ENCODE data around the gene PCTP.

Gene PCTP

GRCh38 chr17:55727920-55728319, 22.9 kb upstream of the PCTP start:
- no peak for DNase-seq (ENCODE audit: low read depth)
- no peak for TF ChIP-seq CTCF (IDR thresholded peaks at IDR 0.05; ENCODE audit: low read depth, low read length, missing control alignments)
- H3K4me3 ChIP-seq (ENCODE audit: low read depth, low read length): no peak overlapping the region

DNA sequence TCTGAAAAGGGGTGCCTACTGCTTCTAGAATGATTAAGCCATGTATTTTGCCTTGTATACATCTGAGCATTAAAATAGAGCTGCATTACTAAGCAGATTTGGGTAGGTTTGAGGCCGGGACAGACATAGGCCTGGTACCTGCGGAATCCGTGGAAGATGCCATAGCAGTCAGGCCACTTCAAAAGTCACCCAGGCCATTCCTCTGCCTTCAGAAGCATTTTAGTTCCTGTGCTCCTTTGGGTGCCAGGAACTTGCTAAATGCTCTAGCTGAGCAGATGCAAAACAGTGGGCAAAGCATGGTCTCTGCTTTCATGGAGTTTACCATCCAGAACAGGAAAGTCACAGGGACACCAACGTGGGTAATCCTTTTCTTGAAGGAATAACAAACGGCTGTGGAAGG, 22.5 kb upstream of the PCTP start:
- TF ChIP-seq CTCF (IDR thresholded peaks at IDR 0.05; ENCODE audit: low read depth, low read length, missing control alignments): no peak
- no peak for DNase-seq (ENCODE audit: low read depth)
- no peak overlapping the region for H3K4me3 ChIP-seq (ENCODE audit: low read depth, low read length)

GRCh38 chr17:55728833-55729232, 22.0 kb upstream of the PCTP start:
- no peak for DNase-seq (ENCODE audit: low read depth)
- no peak overlapping the region for H3K4me3 ChIP-seq (ENCODE audit: low read depth, low read length)
- TF ChIP-seq CTCF (IDR thresholded peaks at IDR 0.05; ENCODE audit: low read depth, low read length, missing control alignments): no peak

DNA sequence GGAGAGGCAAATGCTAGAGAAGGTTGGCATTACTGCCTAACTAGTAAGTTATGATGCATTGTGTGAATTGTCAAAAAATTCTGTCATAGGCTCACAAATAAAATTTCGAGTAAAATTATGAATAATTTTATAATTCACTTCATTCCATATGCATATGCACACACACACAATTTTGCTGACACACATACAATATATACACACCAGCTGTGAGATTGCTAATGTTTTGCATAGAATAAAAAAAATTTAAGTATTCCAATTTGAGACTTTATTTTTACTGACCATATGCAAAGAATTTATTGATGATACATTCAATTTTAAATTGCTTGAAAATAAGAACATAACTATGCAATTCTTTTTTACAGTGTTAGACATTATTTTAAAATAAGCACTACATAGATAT, 21.4 kb upstream of the PCTP start:
- TF ChIP-seq CTCF (IDR thresholded peaks at IDR 0.05; ENCODE audit: low read depth, low read length, missing control alignments): no peak
- no peak overlapping the region for H3K4me3 ChIP-seq (ENCODE audit: low read depth, low read length)
- no peak for DNase-seq (ENCODE audit: low read depth)

GRCh38 chr17:55730380-55730779, 20.5 kb upstream of the PCTP start:
- DNase-seq (ENCODE audit: low read depth): no peak
- no peak for TF ChIP-seq CTCF (IDR thresholded peaks at IDR 0.05; ENCODE audit: low read depth, low read length, missing control alignments)
- H3K4me3 ChIP-seq (ENCODE audit: low read depth, low read length): no peak overlapping the region

DNA sequence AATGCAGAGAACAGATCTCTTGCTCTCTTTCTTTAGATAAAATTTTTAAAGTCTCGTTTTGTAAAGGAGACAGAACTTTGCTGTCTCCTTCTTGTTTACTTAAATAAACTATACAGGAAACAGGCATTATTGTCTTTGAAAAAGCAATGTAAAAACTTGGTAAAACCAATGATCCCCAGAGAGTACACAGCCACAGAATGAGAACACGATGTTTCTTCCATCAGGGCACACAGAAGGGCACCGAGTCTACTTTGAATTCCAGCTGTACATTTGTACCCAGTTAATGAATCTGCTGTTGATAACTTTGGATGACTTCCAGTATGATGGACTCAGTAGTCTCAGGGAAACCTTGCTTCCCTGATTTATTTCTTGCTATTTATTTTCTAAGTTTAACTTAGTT, 20.0 kb upstream of the PCTP start:
- no peak for DNase-seq (ENCODE audit: low read depth)
- TF ChIP-seq CTCF (IDR thresholded peaks at IDR 0.05; ENCODE audit: low read depth, low read length, missing control alignments): no peak
- H3K4me3 ChIP-seq (ENCODE audit: low read depth, low read length): no peak overlapping the region

GRCh38 chr17:55731586-55732250, 19.1 kb upstream of the PCTP start:
- no peak for DNase-seq (ENCODE audit: low read depth)
- H3K4me3 ChIP-seq (ENCODE audit: low read depth, low read length): no peak overlapping the region
- no peak for TF ChIP-seq CTCF (IDR thresholded peaks at IDR 0.05; ENCODE audit: low read depth, low read length, missing control alignments)
